Stimulated activated CD4-positive, alpha-beta T cell treated with anti-CD3 and anti-CD28 coated beads, Interleukin-2, amount 100 ng/mL, for 24 hours (primary cell): ENCODE measurements around the gene ADGRL1.
"Not testable (repeated sequence)": the region's sequence is repeated elsewhere in the genome, so short reads cannot be mapped to it uniquely, and the experiment has no call there.

Experiments
- DNase-seq, 2 donors: peaks; one replicate each; pipeline ENCODE4 v3.0.0-alpha.2; 2020

ADGRL1 gene

GRCh38 chr19:14217886-14218285 is 11.9 kb upstream of the ADGRL1 start:
- DNase-seq = not testable (repeated sequence)

- no peak for DNase-seq
Observed at GRCh38 chr19:14214580-14214979, 8.6 kb upstream of the ADGRL1 start.

GRCh38 chr19:14210182-14210581 is 4.2 kb upstream of the ADGRL1 start:
- DNase-seq = not testable (repeated sequence)

GRCh38 chr19:14209401-14209800 is 3.4 kb upstream of the ADGRL1 start:
- not testable (repeated sequence) for DNase-seq

- not testable (repeated sequence) for DNase-seq
Observed at GRCh38 chr19:14208496-14208895, 2.5 kb upstream of the ADGRL1 start.

- not testable (repeated sequence) for DNase-seq
Observed at GRCh38 chr19:14207796-14208195, 1.8 kb upstream of the ADGRL1 start.

- peak; percentile 86 for DNase-seq
Observed at GRCh38 chr19:14206737-14207726, 1.1 kb upstream of the ADGRL1 start.

- DNase-seq = not testable (repeated sequence)
Observed at GRCh38 chr19:14206308-14206707, 339 bp upstream of the ADGRL1 start.

- DNase-seq = not testable (repeated sequence)
Observed at GRCh38 chr19:14204676-14205451, 1.1 kb downstream of the ADGRL1 start.

GRCh38 chr19:14204219-14204618 is 1.8 kb downstream of the ADGRL1 start:
- not testable (repeated sequence) for DNase-seq

- DNase-seq = not testable (repeated sequence)
Observed at GRCh38 chr19:14203788-14204187, 2.2 kb downstream of the ADGRL1 start.

- DNase-seq = no peak
Observed at GRCh38 chr19:14203177-14203576, 2.8 kb downstream of the ADGRL1 start.

- not testable (repeated sequence) for DNase-seq
Observed at GRCh38 chr19:14201481-14201880, 4.5 kb downstream of the ADGRL1 start.

GRCh38 chr19:14200147-14200841 is 5.7 kb downstream of the ADGRL1 start:
- DNase-seq = peak; percentile 62 to 63

- DNase-seq = no peak
Observed at GRCh38 chr19:14198384-14199376, 7.3 kb downstream of the ADGRL1 start.

- no peak for DNase-seq
Observed at GRCh38 chr19:14197882-14198281, 8.1 kb downstream of the ADGRL1 start.

GRCh38 chr19:14197288-14197687 is 8.7 kb downstream of the ADGRL1 start:
- not testable (repeated sequence) for DNase-seq

- peak; percentile 85 to 86 for DNase-seq
Observed at GRCh38 chr19:14196105-14196504, 9.9 kb downstream of the ADGRL1 start.

GRCh38 chr19:14195216-14195615 is 10.8 kb downstream of the ADGRL1 start:
- not testable (repeated sequence) for DNase-seq

- DNase-seq = no peak
Observed at GRCh38 chr19:14189415-14189814, 16.6 kb downstream of the ADGRL1 start.

GRCh38 chr19:14188086-14188485 is 17.9 kb downstream of the ADGRL1 start:
- not testable (repeated sequence) for DNase-seq

GRCh38 chr19:14187561-14187960 is 18.4 kb downstream of the ADGRL1 start:
- DNase-seq = no peak
